Ishikawa (cell line): Measurements from ENCODE around the gene FOXP1.

ENCODE experiments used
- CEBPB ChIP-seq: IDR thresholded peaks from 2 replicates; pipeline ENCODE4 v1.6.1; 2012
- CREB1 ChIP-seq: IDR thresholded peaks from 2 replicates; pipeline ENCODE4 v1.6.1; 2012; ENCODE audit warnings: low read depth
- EGR1 ChIP-seq: IDR thresholded peaks from 2 replicates; pipeline ENCODE4 v1.6.1; 2012
- EP300 ChIP-seq: IDR thresholded peaks from 2 replicates; pipeline ENCODE4 v1.6.1; 2012; ENCODE audit warnings: borderline replicate concordance
- FOXM1 ChIP-seq: IDR thresholded peaks from 2 replicates; pipeline ENCODE4 v1.6.1; 2012; ENCODE audit warnings: low read depth, borderline replicate concordance
- NFIC ChIP-seq: IDR thresholded peaks from 2 replicates; pipeline ENCODE4 v1.6.1; 2012
- RAD21 ChIP-seq: IDR thresholded peaks from 2 replicates; pipeline ENCODE4 v1.6.1; 2012; ENCODE audit warnings: low read depth
- REST ChIP-seq: IDR thresholded peaks from 2 replicates; pipeline ENCODE4 v1.6.1; 2012; ENCODE audit warnings: low read depth, mild to moderate bottlenecking
- TAF1 ChIP-seq: IDR thresholded peaks from 2 replicates; pipeline ENCODE4 v1.6.1; 2012; ENCODE audit warnings: low read depth, mild to moderate bottlenecking
- TCF12 ChIP-seq: IDR thresholded peaks from 2 replicates; pipeline ENCODE4 v1.6.1; 2012; ENCODE audit warnings: low read depth
- TEAD4 ChIP-seq: IDR thresholded peaks from 2 replicates; pipeline ENCODE4 v1.6.1; 2012
- YY1 ChIP-seq: IDR thresholded peaks from 2 replicates; pipeline ENCODE4 v1.6.1; 2012; ENCODE audit warnings: low read depth
- ZBTB7A ChIP-seq: IDR thresholded peaks from 2 replicates; pipeline ENCODE4 v1.6.1; 2012; ENCODE audit warnings: low read depth
- TF ChIP-seq, protein P1 (sequence below): IDR thresholded peaks from 2 replicates; pipeline ENCODE4 v1.6.1; 2012
- TF ChIP-seq, protein P2 (sequence below): IDR thresholded peaks from 2 replicates; pipeline ENCODE4 v1.6.1; 2012

The FOXP1 gene

GRCh38 chr3:71399478-71399877 is 184.1 kb downstream of the FOXP1 start:
- no peak for TF ChIP-seq YY1
- TF ChIP-seq FOXM1 = no peak
- TF ChIP-seq, protein P1, sequence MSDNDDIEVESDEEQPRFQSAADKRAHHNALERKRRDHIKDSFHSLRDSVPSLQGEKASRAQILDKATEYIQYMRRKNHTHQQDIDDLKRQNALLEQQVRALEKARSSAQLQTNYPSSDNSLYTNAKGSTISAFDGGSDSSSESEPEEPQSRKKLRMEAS = no peak
- TF ChIP-seq EGR1 = no peak
- TF ChIP-seq CEBPB = no peak
- TF ChIP-seq NFIC = no peak
- TF ChIP-seq TEAD4 = no peak
- TF ChIP-seq TAF1 = no peak
- TF ChIP-seq EP300 = no peak
- TF ChIP-seq REST = no peak
- no peak for TF ChIP-seq ZBTB7A

DNA sequence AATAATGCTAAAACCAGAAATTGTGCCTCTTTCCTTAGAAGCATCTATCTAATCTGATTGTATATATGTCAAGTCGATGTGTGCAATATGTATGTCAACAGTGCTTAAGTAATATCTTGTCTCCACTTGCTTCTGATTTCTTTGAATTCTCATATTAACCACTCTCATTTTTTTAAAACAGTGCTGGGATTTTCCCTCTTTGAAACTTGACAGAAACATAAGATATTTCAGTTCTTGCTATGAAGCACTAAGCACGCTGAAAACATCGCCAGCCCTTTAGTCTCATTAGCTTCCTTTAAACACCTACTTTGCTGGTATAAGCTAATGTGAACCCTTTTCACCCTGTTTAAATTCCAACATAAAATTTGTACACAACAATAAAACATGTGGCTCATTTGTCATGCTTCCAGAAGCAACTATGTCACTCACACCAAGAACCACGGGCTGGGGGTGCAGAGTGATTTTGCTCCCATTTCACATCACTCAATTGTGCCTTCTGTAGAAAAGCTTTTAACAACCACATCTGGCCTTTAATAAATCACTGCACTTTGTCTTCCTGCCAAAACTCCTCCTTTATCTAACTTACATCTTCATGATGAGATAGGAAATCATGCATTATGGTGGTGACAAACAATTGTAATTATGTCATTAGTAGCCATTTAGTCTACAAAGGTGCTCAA is 185.2 kb downstream of the FOXP1 start:
- no peak for TF ChIP-seq ZBTB7A
- no peak for TF ChIP-seq NFIC
- TF ChIP-seq, protein P2, sequence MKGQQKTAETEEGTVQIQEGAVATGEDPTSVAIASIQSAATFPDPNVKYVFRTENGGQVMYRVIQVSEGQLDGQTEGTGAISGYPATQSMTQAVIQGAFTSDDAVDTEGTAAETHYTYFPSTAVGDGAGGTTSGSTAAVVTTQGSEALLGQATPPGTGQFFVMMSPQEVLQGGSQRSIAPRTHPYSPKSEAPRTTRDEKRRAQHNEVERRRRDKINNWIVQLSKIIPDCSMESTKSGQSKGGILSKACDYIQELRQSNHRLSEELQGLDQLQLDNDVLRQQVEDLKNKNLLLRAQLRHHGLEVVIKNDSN = no peak
- TF ChIP-seq REST = no peak

DNA sequence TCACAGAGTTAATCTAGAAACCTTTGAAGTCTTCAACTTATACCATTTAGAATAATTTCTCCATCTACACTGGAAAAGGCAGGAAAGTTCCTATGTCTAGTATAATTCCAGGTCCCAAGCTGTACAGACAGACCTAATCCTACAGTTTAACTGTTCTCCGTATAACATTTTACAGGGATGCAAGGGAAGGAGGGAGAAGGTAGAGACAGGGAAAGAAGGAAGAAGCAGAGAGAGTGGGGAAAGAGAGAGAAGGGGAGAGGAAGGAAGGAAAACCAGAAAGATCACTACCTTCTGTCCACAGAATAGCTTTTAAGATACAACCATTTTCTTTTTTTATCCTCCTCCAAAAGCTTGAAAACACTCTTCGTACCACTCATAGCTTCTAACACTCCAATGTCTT is 185.8 kb downstream of the FOXP1 start:
- TF ChIP-seq EGR1 = no peak
- no peak for TF ChIP-seq RAD21
- no peak for TF ChIP-seq TCF12
- no peak for TF ChIP-seq EP300
- TF ChIP-seq, protein P2 = no peak
- no peak for TF ChIP-seq YY1
- no peak for TF ChIP-seq REST
- TF ChIP-seq NFIC = no peak
- no peak for TF ChIP-seq TAF1
- TF ChIP-seq, protein P1 = no peak
- no peak for TF ChIP-seq CREB1
- no peak for TF ChIP-seq TEAD4
- no peak for TF ChIP-seq FOXM1
- no peak for TF ChIP-seq ZBTB7A
- TF ChIP-seq CEBPB = no peak

DNA sequence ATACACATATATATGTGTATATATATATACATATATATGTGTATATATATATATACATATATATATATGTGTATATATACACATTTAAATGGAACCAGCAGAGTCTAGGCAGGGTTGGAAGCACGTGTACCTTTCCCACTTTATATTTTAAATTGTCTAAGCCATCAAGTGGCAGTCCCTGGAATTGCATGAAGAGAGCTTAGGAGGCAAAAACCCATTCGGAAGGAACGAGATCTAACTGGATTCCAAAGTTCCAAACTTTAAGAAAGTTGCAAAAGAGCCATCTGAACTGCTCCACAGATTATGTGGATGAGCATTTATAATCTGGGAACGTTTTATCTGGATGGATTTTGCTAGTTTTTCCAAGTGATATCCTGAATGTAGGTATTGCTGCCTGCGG is 186.5 kb downstream of the FOXP1 start:
- peak; percentile 41 for TF ChIP-seq RAD21
- no peak for TF ChIP-seq EP300
- TF ChIP-seq, protein P2 = no peak
- TF ChIP-seq CEBPB = no peak
